HEK293 (cell line): ENCODE results near the gene CACTIN.
A peak's percentile ranks its signal among the peaks of the same experiment; 100 is the strongest.

Experiments used
- BCL11B ChIP-seq: fragments of 450-650 bp; formaldehyde crosslinking; IDR thresholded peaks from 2 replicates; pipeline ENCODE4 v1.5.1; 2016; ENCODE audit warnings: low read depth, missing biosample characterization, missing genetic modification characterization
- IKZF3 ChIP-seq: fragments of 450-650 bp; IDR thresholded peaks from 2 replicates; pipeline ENCODE4 v1.5.0; 2018; ENCODE audit warnings: missing biosample characterization, mild to moderate bottlenecking, missing genetic modification characterization, moderate library complexity
- KLF16 ChIP-seq: fragments of 450-650 bp; formaldehyde crosslinking; IDR thresholded peaks from 2 replicates; pipeline ENCODE4 v1.5.1; 2017; ENCODE audit warnings: missing biosample characterization, missing genetic modification characterization
- MZF1 ChIP-seq: fragments of 450-650 bp; formaldehyde crosslinking; IDR thresholded peaks from 2 replicates; pipeline ENCODE4 v1.5.1; 2017; ENCODE audit warnings: missing biosample characterization, missing genetic modification characterization, borderline replicate concordance
- SP2 ChIP-seq: fragments of 450-650 bp; formaldehyde crosslinking; IDR thresholded peaks from 2 replicates; pipeline ENCODE4 v1.5.1; 2016; ENCODE audit warnings: missing biosample characterization, missing genetic modification characterization
- TRIM28 ChIP-seq: IDR thresholded peaks from 2 replicates; pipeline ENCODE4 v1.6.1; 2011; ENCODE audit warnings: low read length, control low read depth, borderline replicate concordance
- ZFHX2 ChIP-seq: fragments of 450-650 bp; formaldehyde crosslinking; conservative IDR thresholded peaks from 2 replicates; pipeline ENCODE4 v1.5.1; 2016; ENCODE audit warnings: missing biosample characterization, missing genetic modification characterization
- ZFP3 ChIP-seq: fragments of 450-650 bp; formaldehyde crosslinking; IDR thresholded peaks from 2 replicates; pipeline ENCODE4 v1.5.1; 2016; ENCODE audit warnings: low read depth, missing biosample characterization, missing genetic modification characterization
- ZFP69B ChIP-seq: fragments of 450-650 bp; formaldehyde crosslinking; IDR thresholded peaks from 2 replicates; pipeline ENCODE4 v1.5.1; 2016; ENCODE audit warnings: missing biosample characterization, missing genetic modification characterization
- ZNF2 ChIP-seq: fragments of 450-650 bp; formaldehyde crosslinking; IDR thresholded peaks from 2 replicates; pipeline ENCODE4 v1.5.1; 2016; ENCODE audit warnings: missing biosample characterization, missing genetic modification characterization
- ZNF221 ChIP-seq: fragments of 450-650 bp; formaldehyde crosslinking; IDR thresholded peaks from 2 replicates; pipeline ENCODE4 v1.5.1; 2017; ENCODE audit warnings: missing biosample characterization, missing genetic modification characterization, borderline replicate concordance
- ZNF423 ChIP-seq: fragments of 450-650 bp; formaldehyde crosslinking; IDR thresholded peaks from 2 replicates; pipeline ENCODE4 v1.5.1; 2016; ENCODE audit warnings: missing biosample characterization, missing genetic modification characterization
- ZNF433 ChIP-seq: fragments of 450-650 bp; formaldehyde crosslinking; IDR thresholded peaks from 2 replicates; pipeline ENCODE4 v1.5.1; 2016; ENCODE audit warnings: missing biosample characterization, missing genetic modification characterization, low read depth
- ZNF48 ChIP-seq: fragments of 450-650 bp; formaldehyde crosslinking; IDR thresholded peaks from 2 replicates; pipeline ENCODE4 v1.5.1; 2016; ENCODE audit warnings: missing biosample characterization, missing genetic modification characterization
- ZNF571 ChIP-seq: fragments of 450-650 bp; formaldehyde crosslinking; IDR thresholded peaks from 2 replicates; pipeline ENCODE4 v1.5.0; 2017; ENCODE audit warnings: missing biosample characterization, missing genetic modification characterization
- ZNF596 ChIP-seq: fragments of 450-650 bp; IDR thresholded peaks from 2 replicates; pipeline ENCODE4 v1.5.0; 2018; ENCODE audit warnings: missing biosample characterization, mild to moderate bottlenecking, missing genetic modification characterization, moderate library complexity
- ZNF624 ChIP-seq: fragments of 450-650 bp; formaldehyde crosslinking; IDR thresholded peaks from 2 replicates; pipeline ENCODE4 v1.5.1; 2017; ENCODE audit warnings: missing biosample characterization, missing genetic modification characterization
- ZNF76 ChIP-seq: fragments of 450-650 bp; formaldehyde crosslinking; IDR thresholded peaks from 2 replicates; pipeline ENCODE4; 2016; ENCODE audit warnings: low read depth, missing biosample characterization, missing genetic modification characterization, borderline replicate concordance
- ZNF785 ChIP-seq: fragments of 450-650 bp; formaldehyde crosslinking; IDR thresholded peaks from 2 replicates; pipeline ENCODE4 v1.5.1; 2016; ENCODE audit warnings: missing biosample characterization, missing genetic modification characterization
- ZNF830 ChIP-seq: fragments of 450-650 bp; IDR thresholded peaks from 2 replicates; pipeline ENCODE4 v1.5.0; 2018; ENCODE audit warnings: missing biosample characterization, missing genetic modification characterization, low read depth, mild to moderate bottlenecking, moderate library complexity
- TF ChIP-seq, protein P1 (sequence below): fragments of 450-650 bp; IDR thresholded peaks from 2 replicates; pipeline ENCODE4 v1.5.1; 2018; ENCODE audit warnings: missing biosample characterization, missing genetic modification characterization
- TF ChIP-seq, protein P2 (sequence below): fragments of 450-650 bp; formaldehyde crosslinking; IDR thresholded peaks from 2 replicates; pipeline ENCODE4 v1.5.1; 2016; ENCODE audit warnings: missing biosample characterization, missing genetic modification characterization
- TF ChIP-seq, protein P3 (sequence below): fragments of 450-650 bp; formaldehyde crosslinking; IDR thresholded peaks from 2 replicates; pipeline ENCODE4 v1.5.1; 2016; ENCODE audit warnings: missing biosample characterization, missing genetic modification characterization
- TF ChIP-seq, protein P4 (sequence below): fragments of 450-650 bp; formaldehyde crosslinking; IDR thresholded peaks from 2 replicates; pipeline ENCODE4 v1.5.1; 2017; ENCODE audit warnings: missing biosample characterization, mild to moderate bottlenecking, missing genetic modification characterization, moderate library complexity
- TF ChIP-seq, protein P5 (sequence below): fragments of 450-650 bp; formaldehyde crosslinking; IDR thresholded peaks from 2 replicates; pipeline ENCODE4 v1.5.1; 2016; ENCODE audit warnings: missing biosample characterization, missing genetic modification characterization
- TF ChIP-seq, protein P6 (sequence below): fragments of 450-650 bp; formaldehyde crosslinking; IDR thresholded peaks from 2 replicates; pipeline ENCODE4 v1.5.1; 2016; ENCODE audit warnings: missing biosample characterization, missing genetic modification characterization
- TF ChIP-seq, protein P7 (sequence below): fragments of 450-650 bp; formaldehyde crosslinking; IDR thresholded peaks from 2 replicates; pipeline ENCODE4 v1.5.1; 2016; ENCODE audit warnings: missing biosample characterization, missing genetic modification characterization
- TF ChIP-seq, protein P8 (sequence below): fragments of 450-650 bp; formaldehyde crosslinking; IDR thresholded peaks from 2 replicates; pipeline ENCODE4 v1.5.1; 2017; ENCODE audit warnings: missing biosample characterization, missing genetic modification characterization

The CACTIN gene

DNA sequence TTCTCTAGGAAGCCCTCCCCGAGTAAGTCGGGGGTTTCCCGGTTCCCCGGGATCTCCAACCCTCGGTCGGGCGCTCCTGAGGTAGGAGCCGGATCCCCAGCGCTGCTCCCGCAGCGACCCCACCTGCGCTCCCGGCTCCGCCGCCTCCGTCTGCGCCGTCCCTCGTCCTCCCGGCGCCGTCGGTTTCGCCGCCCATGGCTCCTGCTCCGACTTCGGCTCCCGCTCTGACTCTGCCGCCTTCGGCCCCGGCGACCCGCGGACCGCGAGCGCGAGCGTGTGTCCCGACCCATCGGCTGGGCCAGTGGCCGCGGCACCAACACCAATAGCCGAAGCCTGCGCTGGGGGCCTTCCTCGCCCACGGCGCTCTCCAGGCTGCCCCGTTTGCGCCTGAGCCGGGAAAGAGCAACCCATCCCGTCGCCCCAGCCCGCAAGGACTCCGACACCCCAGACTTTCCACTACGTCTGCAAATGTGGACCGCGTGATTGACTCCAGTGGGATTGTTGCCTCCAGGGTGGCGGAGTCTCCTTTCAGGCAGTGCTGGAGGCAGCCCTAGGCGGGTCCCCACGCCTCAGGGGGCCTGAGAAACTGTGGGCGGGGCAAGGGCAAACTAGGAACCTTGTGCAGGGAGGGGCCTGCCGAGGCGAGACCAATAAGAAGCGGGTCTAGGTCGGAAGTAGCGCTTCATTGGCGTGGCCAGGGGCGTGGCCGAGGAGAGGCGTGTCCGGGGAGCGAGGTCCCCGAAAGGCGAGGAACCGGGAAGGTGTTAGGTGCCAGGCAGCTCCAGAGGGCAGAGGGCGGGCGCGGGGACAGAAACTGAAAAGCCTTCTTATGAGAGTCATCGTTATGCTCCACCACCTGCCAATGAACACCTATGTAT, at the start of gene CACTIN (continued):
- TF ChIP-seq, protein P1, sequence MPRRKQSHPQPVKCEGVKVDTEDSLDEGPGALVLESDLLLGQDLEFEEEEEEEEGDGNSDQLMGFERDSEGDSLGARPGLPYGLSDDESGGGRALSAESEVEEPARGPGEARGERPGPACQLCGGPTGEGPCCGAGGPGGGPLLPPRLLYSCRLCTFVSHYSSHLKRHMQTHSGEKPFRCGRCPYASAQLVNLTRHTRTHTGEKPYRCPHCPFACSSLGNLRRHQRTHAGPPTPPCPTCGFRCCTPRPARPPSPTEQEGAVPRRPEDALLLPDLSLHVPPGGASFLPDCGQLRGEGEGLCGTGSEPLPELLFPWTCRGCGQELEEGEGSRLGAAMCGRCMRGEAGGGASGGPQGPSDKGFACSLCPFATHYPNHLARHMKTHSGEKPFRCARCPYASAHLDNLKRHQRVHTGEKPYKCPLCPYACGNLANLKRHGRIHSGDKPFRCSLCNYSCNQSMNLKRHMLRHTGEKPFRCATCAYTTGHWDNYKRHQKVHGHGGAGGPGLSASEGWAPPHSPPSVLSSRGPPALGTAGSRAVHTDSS = no peak
- TF ChIP-seq MZF1 (tag by site-specific recombination) (no peak), ZNF830 (tag by site-specific recombination) (no peak), KLF16 (peak; percentile 92), ZFP3 (tag by site-specific recombination) (no peak), ZFHX2 (tag by site-specific recombination) (peak; percentile 99), ZNF433 (no peak), ZNF48 (tag by site-specific recombination) (no peak), ZNF2 (tag by site-specific recombination) (peak; percentile 67), ZNF571 (tag by site-specific recombination) (no peak), SP2 (tag by site-specific recombination) (peak; percentile 98), BCL11B (tag by site-specific recombination) (no peak), ZNF423 (tag by site-specific recombination) (no peak), ZNF785 (tag by site-specific recombination) (peak; percentile 31; the same call in 1 of the 2 replicates), ZNF596 (no peak), ZNF624 (tag by site-specific recombination) (no peak), IKZF3 (no peak), TRIM28 (no peak), ZNF76 (tag by site-specific recombination) (peak; percentile 63; the same call in 1 of the 2 replicates), ZFP69B (peak; percentile 77), ZNF221 (peak; percentile 38; the same call in 1 of the 2 replicates)
- TF ChIP-seq, protein P2, sequence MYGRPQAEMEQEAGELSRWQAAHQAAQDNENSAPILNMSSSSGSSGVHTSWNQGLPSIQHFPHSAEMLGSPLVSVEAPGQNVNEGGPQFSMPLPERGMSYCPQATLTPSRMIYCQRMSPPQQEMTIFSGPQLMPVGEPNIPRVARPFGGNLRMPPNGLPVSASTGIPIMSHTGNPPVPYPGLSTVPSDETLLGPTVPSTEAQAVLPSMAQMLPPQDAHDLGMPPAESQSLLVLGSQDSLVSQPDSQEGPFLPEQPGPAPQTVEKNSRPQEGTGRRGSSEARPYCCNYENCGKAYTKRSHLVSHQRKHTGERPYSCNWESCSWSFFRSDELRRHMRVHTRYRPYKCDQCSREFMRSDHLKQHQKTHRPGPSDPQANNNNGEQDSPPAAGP (tag by site-specific recombination) = peak; percentile 83
- TF ChIP-seq, protein P3, sequence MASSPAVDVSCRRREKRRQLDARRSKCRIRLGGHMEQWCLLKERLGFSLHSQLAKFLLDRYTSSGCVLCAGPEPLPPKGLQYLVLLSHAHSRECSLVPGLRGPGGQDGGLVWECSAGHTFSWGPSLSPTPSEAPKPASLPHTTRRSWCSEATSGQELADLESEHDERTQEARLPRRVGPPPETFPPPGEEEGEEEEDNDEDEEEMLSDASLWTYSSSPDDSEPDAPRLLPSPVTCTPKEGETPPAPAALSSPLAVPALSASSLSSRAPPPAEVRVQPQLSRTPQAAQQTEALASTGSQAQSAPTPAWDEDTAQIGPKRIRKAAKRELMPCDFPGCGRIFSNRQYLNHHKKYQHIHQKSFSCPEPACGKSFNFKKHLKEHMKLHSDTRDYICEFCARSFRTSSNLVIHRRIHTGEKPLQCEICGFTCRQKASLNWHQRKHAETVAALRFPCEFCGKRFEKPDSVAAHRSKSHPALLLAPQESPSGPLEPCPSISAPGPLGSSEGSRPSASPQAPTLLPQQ (tag by site-specific recombination) = peak; percentile 78
- TF ChIP-seq, protein P4, sequence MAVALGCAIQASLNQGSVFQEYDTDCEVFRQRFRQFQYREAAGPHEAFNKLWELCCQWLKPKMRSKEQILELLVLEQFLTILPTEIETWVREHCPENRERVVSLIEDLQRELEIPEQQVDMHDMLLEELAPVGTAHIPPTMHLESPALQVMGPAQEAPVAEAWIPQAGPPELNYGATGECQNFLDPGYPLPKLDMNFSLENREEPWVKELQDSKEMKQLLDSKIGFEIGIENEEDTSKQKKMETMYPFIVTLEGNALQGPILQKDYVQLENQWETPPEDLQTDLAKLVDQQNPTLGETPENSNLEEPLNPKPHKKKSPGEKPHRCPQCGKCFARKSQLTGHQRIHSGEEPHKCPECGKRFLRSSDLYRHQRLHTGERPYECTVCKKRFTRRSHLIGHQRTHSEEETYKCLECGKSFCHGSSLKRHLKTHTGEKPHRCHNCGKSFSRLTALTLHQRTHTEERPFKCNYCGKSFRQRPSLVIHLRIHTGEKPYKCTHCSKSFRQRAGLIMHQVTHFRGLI (tag by site-specific recombination) = no peak
- TF ChIP-seq, protein P5, sequence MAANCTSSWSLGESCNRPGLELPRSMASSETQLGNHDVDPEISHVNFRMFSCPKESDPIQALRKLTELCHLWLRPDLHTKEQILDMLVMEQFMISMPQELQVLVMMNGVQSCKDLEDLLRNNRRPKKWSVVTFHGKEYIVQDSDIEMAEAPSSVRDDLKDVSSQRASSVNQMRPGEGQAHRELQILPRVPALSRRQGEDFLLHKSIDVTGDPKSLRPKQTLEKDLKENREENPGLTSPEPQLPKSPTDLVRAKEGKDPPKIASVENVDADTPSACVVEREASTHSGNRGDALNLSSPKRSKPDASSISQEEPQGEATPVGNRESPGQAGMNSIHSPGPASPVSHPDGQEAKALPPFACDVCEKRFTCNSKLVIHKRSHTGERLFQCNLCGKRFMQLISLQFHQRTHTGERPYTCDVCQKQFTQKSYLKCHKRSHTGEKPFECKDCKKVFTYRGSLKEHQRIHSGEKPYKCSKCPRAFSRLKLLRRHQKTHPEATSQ (tag by site-specific recombination) = no peak
- TF ChIP-seq, protein P6, sequence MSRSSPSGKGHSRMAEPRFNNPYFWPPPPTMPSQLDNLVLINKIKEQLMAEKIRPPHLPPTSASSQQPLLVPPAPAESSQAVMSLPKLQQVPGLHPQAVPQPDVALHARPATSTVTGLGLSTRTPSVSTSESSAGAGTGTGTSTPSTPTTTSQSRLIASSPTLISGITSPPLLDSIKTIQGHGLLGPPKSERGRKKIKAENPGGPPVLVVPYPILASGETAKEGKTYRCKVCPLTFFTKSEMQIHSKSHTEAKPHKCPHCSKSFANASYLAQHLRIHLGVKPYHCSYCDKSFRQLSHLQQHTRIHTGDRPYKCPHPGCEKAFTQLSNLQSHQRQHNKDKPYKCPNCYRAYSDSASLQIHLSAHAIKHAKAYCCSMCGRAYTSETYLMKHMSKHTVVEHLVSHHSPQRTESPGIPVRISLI (tag by site-specific recombination) = no peak
- TF ChIP-seq, protein P7, sequence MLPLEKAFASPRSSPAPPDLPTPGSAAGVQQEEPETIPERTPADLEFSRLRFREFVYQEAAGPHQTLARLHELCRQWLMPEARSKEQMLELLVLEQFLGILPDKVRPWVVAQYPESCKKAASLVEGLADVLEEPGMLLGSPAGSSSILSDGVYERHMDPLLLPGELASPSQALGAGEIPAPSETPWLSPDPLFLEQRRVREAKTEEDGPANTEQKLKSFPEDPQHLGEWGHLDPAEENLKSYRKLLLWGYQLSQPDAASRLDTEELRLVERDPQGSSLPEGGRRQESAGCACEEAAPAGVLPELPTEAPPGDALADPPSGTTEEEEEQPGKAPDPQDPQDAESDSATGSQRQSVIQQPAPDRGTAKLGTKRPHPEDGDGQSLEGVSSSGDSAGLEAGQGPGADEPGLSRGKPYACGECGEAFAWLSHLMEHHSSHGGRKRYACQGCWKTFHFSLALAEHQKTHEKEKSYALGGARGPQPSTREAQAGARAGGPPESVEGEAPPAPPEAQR (tag by site-specific recombination) = peak; percentile 75; the same call in 1 of the 2 replicates
- TF ChIP-seq, protein P8, sequence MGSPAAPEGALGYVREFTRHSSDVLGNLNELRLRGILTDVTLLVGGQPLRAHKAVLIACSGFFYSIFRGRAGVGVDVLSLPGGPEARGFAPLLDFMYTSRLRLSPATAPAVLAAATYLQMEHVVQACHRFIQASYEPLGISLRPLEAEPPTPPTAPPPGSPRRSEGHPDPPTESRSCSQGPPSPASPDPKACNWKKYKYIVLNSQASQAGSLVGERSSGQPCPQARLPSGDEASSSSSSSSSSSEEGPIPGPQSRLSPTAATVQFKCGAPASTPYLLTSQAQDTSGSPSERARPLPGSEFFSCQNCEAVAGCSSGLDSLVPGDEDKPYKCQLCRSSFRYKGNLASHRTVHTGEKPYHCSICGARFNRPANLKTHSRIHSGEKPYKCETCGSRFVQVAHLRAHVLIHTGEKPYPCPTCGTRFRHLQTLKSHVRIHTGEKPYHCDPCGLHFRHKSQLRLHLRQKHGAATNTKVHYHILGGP (tag by site-specific recombination) = peak; percentile 44; the same call in 1 of the 2 replicates
